Stomach smooth muscle (tissue), 2 donors: ENCODE data around the gene ALDH7A1.
"Not testable (repeated sequence)": the region's sequence is repeated elsewhere in the genome, so short reads cannot be mapped to it uniquely, and the experiment has no call there.

Source experiments
- H3K27ac ChIP-seq: one replicate; pipeline ENCODE4 v1.7.0; 2013; ENCODE audit warnings: mild to moderate bottlenecking, low read length, inconsistent platforms
- H3K27me3 ChIP-seq, 2 donors: one replicate each; pipeline ENCODE4 v1.7.0; 2013; ENCODE audit warnings: low read length in 2 of 2; ENCODE audit not compliant: insufficient read depth in 2 of 2, control insufficient read depth in 1 of 2
- H3K36me3 ChIP-seq, 2 donors: one replicate each; pipeline ENCODE4 v1.7.0; 2013; ENCODE audit warnings: low read length in 2 of 2; ENCODE audit not compliant: control insufficient read depth in 2 of 2, insufficient read depth in 2 of 2
- H3K4me1 ChIP-seq: one replicate; pipeline ENCODE4 v1.7.0; 2013; ENCODE audit warnings: low read length; ENCODE audit not compliant: control insufficient read depth, insufficient read depth
- H3K4me3 ChIP-seq, 2 donors: one replicate each; pipeline ENCODE4 v1.7.0; 2013; ENCODE audit warnings: low read length in 2 of 2
- H3K9ac ChIP-seq, 2 donors: one replicate each; pipeline ENCODE4 v1.7.0; 2013; ENCODE audit warnings: low read length in 2 of 2, mild to moderate bottlenecking in 1 of 2
- H3K9me3 ChIP-seq, 2 donors: one replicate each; pipeline ENCODE4 v1.7.0; 2013; ENCODE audit warnings: low read length in 2 of 2; ENCODE audit not compliant: control insufficient read depth in 2 of 2
- donor health status: healthy.
- donor health status: Pancreatic carcinoma.

ALDH7A1 gene

DNA sequence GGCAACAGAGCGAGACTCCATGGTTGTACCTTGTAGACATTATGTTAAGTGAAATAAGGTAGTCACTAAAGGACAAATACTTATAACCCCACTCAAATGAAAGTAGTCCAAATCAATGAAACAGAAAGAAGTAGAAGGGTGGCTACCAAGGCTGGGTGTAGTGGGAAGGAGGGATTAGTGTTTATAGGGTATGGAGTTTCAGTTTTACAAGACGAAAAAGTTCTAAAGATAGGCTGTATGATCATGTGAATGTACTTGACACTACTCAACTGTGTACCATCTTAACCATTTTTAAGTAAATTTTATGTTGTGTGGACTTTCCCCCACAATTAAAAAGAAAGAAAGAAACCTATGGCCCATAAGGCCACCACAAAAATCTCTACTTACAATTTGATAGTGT, 32.2 kb downstream of the ALDH7A1 start:
- Histone ChIP-seq H3K27me3 (no peaks in the 10 kb centered on the region), H3K36me3 (peaks cover 2 to 16% of the 10 kb centered on the region in 2 donors), H3K9me3 (no peaks in the 10 kb centered on the region), H3K9ac (no peak overlapping the region), H3K4me1 (no peaks in the 10 kb centered on the region), H3K4me3 (no peak overlapping the region), H3K27ac (no peak overlapping the region)

DNA sequence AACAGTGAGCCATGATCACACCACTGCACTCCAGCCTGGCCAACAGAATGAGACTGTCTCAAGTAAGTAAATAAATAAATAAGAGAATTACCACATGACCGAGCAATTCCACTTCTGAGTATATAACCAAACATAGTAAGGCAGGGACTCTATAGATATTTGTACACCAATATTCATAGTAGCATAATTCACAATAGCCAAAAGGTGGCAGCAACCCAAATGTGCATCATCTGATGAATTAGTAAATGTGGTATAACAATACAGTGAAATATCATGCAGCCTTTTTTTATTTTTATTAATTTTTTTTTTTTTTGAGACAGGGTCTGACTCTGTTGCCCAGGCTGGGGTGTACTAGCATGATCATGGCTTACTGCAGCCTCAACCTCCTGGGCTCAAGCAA, 33.1 kb downstream of the ALDH7A1 start:
- Histone ChIP-seq H3K36me3 (peaks cover 2 to 16% of the 10 kb centered on the region in 2 donors), H3K4me1 (no peaks in the 10 kb centered on the region), H3K9ac (no peak overlapping the region), H3K9me3 (no peaks in the 10 kb centered on the region), H3K27ac (no peak overlapping the region), H3K4me3 (no peak overlapping the region), H3K27me3 (no peaks in the 10 kb centered on the region)

DNA sequence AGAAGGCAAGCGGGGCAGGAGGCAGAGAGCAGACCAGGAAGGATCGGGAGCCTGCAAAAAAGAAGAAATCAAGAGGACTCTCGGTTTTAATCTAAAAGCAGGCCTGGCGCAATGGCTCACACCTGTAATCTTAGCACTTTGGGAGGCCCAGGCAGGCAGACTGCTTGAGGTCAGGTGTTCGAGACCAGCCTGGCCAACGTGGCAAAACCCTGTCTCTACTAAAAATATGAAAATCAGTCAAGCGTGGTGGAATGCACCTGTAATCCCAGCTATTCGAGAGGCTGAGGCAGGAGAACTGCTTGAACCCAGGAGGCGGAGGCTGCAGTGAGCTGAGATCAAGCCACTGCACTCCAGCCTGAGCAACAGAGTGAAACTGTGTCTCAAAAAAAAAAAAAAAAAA, 39.9 kb downstream of the ALDH7A1 start:
- H3K9me3 ChIP-seq, H3K4me3 ChIP-seq, H3K27ac ChIP-seq, H3K27me3 ChIP-seq, H3K4me1 ChIP-seq, H3K9ac ChIP-seq: not testable (repeated sequence)
- peaks cover 27 to 29% of the 10 kb centered on the region in 2 donors for H3K36me3 ChIP-seq

DNA sequence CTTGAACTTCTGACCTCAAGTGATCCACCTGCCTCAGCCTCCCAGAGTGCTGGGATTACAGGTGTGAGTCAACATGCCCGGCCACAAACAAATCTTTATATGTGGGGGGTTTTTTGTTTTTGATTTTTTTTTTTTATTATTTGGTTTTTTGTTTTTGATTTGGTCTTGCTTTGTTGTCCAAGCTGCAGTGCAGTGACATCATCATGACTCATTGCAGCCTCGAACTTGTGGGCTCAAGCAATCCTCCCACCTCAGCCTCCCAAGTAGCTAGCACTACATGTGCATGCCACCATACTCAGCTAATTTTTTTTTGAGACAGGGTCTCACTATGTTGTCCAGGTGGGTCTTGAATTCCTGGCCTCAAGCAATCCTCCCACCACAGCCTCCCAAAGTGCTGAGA, 42.4 kb downstream of the ALDH7A1 start:
- peaks cover 25 to 27% of the 10 kb centered on the region in 2 donors for H3K36me3 ChIP-seq
- H3K9ac ChIP-seq: no peak overlapping the region

DNA sequence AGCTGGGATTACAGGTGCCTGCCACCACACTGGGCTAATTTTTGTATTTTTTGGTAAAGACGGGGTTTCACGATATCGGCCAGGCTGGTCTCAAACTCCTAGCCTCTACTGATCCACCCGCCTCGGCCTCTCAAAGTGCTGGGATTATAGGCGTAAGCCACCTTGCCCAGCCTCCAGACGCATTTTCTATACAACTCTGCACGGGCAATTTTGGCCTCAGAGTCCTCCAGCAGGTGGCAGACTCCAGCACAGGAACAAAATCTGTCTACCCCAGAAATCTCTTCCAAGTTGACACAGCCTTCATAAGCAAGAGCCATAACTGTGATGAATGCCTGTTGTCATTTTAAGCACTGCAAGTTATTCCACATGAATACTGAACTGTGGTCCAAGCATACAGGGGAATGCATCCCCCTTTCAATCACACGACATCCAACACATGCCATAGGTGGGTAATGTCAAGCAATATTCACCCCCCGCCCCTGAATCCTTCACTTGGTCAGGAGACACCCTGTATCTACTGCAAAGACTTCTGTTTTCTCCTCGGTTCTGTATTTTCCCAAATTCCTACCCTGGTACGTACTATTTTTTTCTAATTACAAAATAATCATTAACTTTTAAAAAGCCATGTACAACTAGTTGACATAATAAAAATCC, 50.8 kb downstream of the ALDH7A1 start:
- Histone ChIP-seq H3K27ac (no peak overlapping the region), H3K9ac (no peak overlapping the region), H3K27me3 (no peaks in the 10 kb centered on the region), H3K36me3 (peaks cover 10 to 12% of the 10 kb centered on the region in 2 donors), H3K4me3 (no peak overlapping the region), H3K4me1 (no peaks in the 10 kb centered on the region), H3K9me3 (no peaks in the 10 kb centered on the region)

More for the DNA sequence above, 42.4 kb downstream of the ALDH7A1 start:
- Histone ChIP-seq H3K9me3 (no peaks in the 10 kb centered on the region), H3K4me1 (no peaks in the 10 kb centered on the region), H3K27me3 (no peaks in the 10 kb centered on the region), H3K27ac (no peak overlapping the region), H3K4me3 (no peak overlapping the region)

DNA sequence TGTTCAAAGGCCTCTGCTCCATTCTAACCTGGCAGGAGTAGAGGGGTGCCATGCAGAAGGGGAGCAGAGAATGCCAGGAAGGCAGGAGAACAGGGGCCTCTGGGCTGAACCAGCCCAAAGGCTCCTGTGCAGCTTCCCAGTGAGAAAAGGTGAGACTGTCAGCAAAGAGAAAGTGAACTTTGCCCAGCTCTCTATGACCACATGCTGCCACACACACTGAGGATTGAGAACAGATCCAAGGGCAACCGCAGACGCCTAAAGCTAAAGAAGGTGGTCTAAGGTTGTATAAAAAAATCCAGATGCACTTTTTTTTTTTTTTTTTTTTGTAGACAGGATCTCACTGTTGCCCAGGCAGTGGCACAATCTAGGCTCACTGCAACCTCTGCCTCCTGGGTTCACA, 51.4 kb downstream of the ALDH7A1 start:
- Histone ChIP-seq H3K9me3 (no peaks in the 10 kb centered on the region), H3K4me1 (no peaks in the 10 kb centered on the region), H3K4me3 (no peak overlapping the region), H3K36me3 (peaks cover 10 to 12% of the 10 kb centered on the region in 2 donors), H3K27me3 (no peaks in the 10 kb centered on the region), H3K9ac (no peak overlapping the region), H3K27ac (no peak overlapping the region)

DNA sequence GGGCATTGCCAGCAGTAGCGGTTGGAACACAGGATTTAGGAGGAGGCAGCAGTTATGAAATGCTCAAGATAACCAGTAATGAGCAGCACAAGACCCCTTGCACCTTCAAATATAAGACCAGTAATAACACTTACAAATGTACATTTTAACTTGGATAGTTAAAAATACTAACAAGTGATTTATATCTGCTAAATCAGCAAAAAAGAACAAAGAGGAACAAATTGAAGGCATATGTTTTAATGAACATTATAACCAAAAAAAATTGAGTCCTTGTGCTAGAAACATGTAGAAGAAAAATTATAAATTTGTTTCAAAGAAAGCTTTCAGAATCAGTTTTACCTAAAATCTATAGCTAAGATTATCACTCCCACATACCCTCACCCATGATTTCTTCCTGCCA, 52.0 kb downstream of the ALDH7A1 start:
- Histone ChIP-seq H3K4me1 (no peaks in the 10 kb centered on the region), H3K27ac (no peak overlapping the region), H3K9me3 (no peaks in the 10 kb centered on the region), H3K9ac (no peak overlapping the region), H3K4me3 (no peak overlapping the region), H3K36me3 (peaks cover 10 to 12% of the 10 kb centered on the region in 2 donors), H3K27me3 (no peaks in the 10 kb centered on the region)

DNA sequence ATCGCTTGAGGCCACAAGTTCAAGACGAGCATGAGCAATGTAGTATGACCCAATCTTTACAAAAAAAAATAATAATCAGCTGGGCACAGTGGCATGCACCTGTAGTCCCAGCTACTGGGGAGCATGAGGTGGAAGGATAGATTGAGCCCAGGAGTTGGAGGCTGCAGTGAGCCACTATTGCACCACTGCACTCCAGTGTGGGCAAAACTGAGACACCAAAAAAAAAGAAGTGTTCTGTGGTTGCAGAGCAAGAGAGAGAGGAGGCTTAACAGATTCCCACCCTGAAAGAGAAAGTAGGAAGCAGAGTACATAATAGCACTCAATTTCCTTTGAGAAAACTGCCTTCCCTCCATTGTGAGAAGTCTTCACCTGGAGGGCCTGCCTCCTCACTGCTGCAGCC, 52.6 kb downstream of the ALDH7A1 start:
- Histone ChIP-seq H3K4me1 (no peaks in the 10 kb centered on the region), H3K27me3 (no peaks in the 10 kb centered on the region), H3K4me3 (no peak overlapping the region), H3K36me3 (peaks cover 8 to 10% of the 10 kb centered on the region in 2 donors), H3K9ac (no peak overlapping the region), H3K27ac (no peak overlapping the region), H3K9me3 (no peaks in the 10 kb centered on the region)

DNA sequence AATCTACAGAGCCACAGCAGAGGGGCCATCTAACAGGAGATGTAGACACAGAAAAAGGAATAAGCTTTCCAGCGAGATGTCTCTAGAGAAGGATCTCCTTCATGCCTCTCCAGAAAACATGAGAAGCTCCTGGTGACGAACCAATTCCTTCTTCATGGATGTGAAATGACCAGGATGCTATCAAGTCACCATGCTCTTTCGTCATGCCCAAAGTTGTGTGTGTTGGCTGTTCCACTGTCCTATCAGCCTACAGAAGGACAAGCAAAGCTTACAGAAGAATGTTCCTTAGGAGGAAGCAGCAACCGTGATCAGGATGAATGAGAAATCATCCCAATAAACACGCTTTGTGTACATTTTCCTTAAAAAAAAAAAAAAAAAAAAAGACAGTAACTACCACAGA, 54.4 kb downstream of the ALDH7A1 start:
- Histone ChIP-seq H3K4me3 (no peak overlapping the region), H3K36me3 (peaks cover 0 to 3% of the 10 kb centered on the region in 2 donors), H3K4me1 (peaks cover 7% of the 10 kb centered on the region), H3K9ac (no peak overlapping the region), H3K9me3 (no peaks in the 10 kb centered on the region), H3K27me3 (no peaks in the 10 kb centered on the region), H3K27ac (no peak overlapping the region)

DNA sequence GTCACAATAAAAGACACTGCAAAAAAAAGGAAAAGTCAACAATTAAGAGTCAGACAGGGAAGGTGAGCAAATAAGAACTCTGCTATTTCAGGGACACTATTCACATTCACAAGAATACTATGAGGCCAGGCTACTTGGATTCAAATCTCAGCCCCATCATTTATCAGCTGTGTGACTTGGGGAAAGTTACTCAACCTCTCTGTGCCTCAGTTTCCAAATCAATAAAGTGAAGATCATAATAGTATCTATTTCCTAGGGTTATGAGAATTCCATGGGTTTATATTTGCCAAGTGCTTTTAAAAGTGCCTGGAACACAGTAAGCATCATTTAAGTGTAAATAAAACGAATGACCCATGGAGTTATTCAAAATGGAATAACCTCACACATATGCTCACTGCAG, 56.4 kb downstream of the ALDH7A1 start:
- Histone ChIP-seq H3K4me1 (peaks cover 7% of the 10 kb centered on the region), H3K36me3 (no peaks in the 10 kb centered on the region), H3K27me3 (no peaks in the 10 kb centered on the region), H3K9ac (no peak overlapping the region), H3K9me3 (no peaks in the 10 kb centered on the region), H3K27ac (no peak overlapping the region), H3K4me3 (no peak overlapping the region)

DNA sequence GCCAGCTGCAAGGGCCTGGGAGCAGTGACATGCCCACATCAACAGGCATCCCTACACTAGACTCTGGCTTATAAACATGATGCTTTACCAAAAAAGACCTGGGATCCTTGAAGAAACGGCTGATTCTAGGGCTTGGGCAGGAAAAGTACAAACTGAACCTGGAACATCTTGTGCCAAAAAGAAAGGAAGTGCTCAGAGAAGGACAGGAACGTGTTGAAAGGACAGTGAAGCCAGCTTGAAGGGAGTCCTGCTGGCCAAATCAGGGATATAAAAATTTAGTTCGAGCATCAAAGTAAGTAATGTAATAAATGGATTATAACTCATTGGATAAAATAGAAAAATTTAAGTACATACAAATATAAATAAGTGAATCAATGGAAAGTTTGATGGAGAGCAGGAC, 58.1 kb downstream of the ALDH7A1 start:
- H3K36me3 ChIP-seq: no peaks in the 10 kb centered on the region
- H3K9ac ChIP-seq: no peak overlapping the region
- no peak overlapping the region for H3K27ac ChIP-seq
- H3K9me3 ChIP-seq: no peaks in the 10 kb centered on the region
- H3K27me3 ChIP-seq: no peaks in the 10 kb centered on the region
- H3K4me1 ChIP-seq: peaks cover 11% of the 10 kb centered on the region
- no peak overlapping the region for H3K4me3 ChIP-seq
